Measurements from ENCODE around the gene QSOX1.

GRCh38 chr1:180150982-180151381, 3.7 kb upstream of the QSOX1 start:
- TF ChIP-seq POLR2AphosphoS5 (IDR thresholded peaks at IDR 0.05; ENCODE audit: borderline replicate concordance, low read depth, low read length): no peak
- no peak for TF ChIP-seq EZH2 (IDR thresholded peaks at IDR 0.05)
- TF ChIP-seq FOXP2 (optimal IDR thresholded peaks at IDR 0.05; ENCODE audit: control extremely low read depth, extremely low read length, insufficient read depth): no peak

All from SK-N-MC (cell line).